Measurements from ENCODE around the gene RABGAP1L.
"Not testable (repeated sequence)": the region's sequence is repeated elsewhere in the genome, so short reads cannot be mapped to it uniquely, and the experiment has no call there.

RABGAP1L gene

DNA sequence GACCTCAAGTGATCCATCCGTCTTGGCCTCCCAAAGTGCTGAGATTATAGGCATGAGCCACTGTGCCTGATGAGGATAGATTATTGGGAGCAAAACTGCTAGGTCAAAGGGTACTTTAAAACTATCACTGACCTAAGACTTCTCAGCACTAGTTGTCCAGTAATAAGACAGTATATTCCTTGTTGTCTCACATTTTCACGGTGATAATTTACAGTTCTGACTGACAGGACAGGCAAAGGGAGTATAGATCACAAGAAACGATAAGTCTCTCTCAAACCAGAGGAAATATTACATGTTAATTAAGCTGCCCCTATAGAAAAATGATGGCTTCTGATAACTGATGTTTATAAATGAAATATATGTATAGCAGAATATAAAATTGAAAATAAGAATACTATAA, 860.2 kb downstream of the RABGAP1L start:
- DNase-seq = no peak

DNA sequence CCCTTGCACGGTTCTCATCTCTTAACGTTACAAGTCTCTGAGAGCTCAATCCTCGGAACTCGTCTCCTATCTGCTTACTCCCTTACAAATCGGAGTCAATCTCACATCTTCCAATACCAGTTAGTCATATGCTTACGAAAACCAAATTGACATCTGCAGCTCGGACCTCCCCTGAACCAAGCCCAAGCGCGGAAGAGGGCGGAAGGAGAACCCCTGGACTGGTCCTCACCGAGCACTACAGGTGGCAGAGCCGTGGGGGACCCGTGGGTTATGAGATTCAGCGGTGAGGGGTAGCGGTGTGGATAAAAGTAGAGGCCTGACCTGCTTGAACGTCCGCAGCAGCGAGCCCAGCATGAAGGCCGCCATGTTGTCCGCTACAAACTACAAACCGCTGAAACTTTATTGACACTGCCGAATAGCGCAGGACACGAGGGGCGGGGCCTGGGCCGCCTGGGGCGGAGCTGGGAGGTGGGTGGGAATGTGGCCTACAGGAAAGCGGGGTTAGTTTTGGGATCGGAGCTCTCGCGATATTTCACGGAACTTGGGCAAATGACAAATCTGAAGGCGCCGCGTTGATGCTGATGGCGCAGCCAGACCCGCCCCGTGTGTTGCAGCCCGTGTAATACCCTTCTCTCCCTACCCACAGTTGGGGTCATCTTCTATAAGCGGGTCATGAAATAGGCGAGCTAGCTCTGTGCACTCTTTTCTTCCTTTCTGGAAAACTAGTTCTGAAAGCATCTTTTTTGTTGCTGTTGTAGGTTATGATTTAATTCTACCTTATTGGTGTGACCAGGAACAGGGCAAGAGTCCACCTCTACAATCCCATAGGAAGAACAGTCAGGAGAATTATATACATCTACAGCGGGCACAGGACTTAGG, 864.0 kb downstream of the RABGAP1L start, which contains the start of gene MRPS14:
MRPS14 (minus strand) TSS at position 383 of the 879 bp plus-strand sequence; CDS start at position 366, 17 bp downstream.
- DNase-seq = peak; percentile 95

DNA sequence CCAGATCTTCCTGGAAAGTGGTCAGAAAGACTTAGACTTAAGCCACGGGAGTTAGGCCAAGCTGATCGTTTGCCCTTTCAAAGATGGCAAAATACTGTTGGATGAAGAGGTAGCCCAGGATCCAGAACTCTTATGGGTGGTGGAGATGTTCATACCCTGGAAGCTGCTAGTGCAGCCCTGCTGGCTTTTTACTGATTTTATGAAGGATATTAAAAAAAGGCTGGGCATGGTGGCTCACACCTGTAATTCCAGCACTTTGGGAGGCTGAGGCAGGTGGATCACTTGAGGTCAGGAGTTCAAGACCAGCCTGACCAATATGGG, 864.6 kb downstream of the RABGAP1L start:
- not testable (repeated sequence) for DNase-seq

DNA sequence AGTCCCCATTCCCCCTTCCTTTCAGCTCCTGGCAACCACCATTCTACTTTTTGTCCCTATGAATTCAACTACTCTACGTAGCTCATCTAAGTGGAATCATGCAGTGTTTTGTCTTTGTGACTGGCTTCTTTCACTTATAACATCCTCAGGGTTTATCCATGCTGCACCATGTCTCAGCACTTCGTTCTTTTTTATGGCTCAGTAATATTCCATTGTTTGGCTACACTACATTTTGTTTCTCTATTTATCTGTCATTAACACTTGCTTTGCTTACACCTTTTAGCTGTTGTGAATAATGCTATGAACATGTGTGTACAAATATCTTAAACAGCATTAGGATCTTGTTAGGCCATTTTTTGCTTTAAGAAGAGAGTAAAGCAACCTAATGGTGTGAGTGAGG, 865.5 kb downstream of the RABGAP1L start:
- no peak for DNase-seq

DNA sequence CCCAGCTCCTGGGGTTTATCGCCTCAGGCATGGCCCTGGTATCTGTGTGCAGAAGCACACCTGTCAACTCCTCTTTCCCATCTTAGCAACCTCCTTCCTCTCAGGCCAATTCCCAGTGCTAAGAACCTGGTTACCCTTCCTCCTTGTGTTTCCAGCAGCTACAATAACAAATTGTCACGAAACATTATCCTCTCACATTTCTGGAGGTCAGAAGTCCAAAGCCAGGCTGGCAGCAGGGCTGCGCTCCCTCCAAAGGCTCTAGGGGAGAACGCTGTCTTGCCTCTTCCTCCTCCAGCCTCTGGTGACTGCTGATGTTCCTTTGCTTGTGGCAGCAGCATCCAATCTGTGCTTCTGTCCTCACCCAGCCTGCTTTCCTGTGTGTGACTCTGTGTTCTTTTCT, 874.6 kb downstream of the RABGAP1L start:
- no peak for DNase-seq

GRCh38 chr1:175034775-175035174, 875.5 kb downstream of the RABGAP1L start:
- no peak for DNase-seq

DNA sequence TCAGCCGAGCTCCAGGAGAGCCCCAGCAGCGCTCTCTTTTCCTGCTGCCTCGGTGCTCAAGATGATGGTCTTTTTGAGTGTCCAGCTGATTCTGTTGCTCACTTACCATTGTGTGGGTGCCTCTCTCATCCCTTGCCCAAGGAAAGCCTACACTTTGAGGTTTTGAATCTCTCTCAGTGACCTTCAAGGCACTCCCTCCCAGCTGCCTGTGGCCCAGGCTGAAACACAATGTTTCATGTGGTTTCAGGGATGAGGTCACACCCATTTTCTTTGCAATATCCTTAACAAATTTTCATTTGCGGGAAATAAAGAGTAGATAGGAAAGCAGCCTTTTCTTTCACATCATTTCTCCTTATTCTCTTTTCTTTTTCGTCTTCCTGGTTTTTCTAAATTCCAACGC, 876.5 kb downstream of the RABGAP1L start:
- DNase-seq = no peak

DNA sequence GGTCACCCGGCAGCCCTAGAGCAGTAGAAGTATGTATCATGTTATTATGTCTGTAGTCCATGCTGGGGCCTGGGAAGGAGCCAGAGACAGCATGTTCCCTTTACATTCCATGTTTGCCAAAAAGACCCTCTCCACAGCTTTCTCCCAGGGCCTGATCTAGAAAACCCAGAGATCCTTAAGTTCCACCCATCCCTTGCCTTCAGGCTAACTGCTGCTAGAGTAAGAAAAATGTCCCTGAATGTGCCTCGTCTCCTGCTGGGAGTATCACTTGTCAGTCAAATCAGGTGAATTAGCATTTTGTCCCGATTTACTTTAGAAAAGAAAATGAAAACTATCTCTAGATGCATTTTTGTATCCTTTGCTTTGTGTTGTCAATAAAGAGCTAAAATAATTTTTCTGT, 877.2 kb downstream of the RABGAP1L start:
- no peak for DNase-seq

GRCh38 chr1:175037416-175037815, 878.1 kb downstream of the RABGAP1L start:
- DNase-seq = no peak

DNA sequence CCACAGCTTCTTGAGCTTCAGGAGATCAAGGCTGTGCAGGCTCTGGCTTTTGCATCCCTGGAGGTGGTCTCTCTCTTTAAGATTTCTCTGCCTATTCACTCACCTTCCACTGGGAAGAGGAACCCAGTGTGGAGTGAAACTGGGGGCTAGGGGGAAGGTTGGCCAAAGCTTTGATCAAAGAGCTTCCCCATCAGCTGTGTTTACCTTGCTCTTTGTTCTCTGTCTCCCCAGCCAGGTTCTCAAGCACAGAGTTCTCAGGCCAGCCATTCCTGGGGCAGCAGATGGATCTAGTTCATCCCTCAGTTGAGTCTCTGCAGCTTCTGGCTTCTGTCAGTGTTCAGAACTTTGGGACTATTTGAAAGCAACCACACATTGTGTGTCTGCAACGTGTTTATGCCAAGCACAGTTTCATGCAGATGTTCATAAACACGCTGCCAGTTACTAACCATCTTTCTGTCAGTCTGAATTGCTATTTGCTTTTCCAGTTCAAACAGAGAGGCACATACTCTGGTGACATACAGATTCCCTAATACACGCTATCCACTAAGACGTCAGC, 881.1 kb downstream of the RABGAP1L start:
- no peak for DNase-seq

GRCh38 chr1:175042650-175043049, 883.3 kb downstream of the RABGAP1L start:
- DNase-seq = no peak

DNA sequence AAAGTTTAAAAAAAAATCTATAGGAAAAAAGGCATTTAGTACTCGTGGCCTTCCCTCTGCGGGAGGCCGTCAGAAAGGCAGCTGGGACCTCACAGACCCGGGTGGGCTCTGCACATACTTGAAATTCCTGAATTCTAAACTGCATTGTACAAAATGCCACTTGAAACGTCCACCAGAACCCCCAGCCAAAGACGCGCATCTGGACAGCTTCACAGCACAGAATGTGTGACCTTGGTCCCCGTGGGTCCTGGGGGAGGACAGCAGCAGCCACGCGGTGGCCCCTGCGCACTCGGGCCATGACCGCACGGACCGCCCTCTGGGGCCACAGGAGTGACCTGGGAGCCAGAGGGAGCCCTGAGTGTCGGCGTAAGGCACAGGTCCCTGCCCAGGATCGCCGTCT, 884.5 kb downstream of the RABGAP1L start:
- DNase-seq = no peak

DNA sequence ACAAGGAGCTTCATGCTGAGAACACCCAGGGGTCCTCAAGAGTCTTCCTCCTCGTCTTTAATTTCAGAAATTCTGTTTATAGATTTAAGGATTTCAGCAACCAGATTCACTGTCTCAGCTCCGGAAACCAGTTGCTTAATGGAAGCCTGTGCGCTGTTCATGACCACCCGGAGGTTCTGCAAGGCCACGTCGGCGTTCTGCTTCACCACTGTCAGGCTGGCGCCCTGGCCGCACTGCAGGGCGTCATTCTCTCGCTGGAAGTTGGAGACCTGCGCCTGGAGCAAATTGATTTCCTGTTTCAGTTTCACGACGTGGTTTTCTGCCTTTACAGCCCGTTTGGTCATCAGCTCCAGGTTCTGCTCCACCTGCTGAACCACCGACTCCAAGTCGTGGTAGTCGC, 885.3 kb downstream of the RABGAP1L start:
- not testable (repeated sequence) for DNase-seq

Data from DMS 273 treated with DMSO at 0.1 percent for 48 hours (cell line).